Breast epithelium (tissue), 3 donors: Measurements from ENCODE around the gene DYSF.

Experiments
- POLR2A ChIP-seq: fragments of 450-650 bp; IDR thresholded peaks from one replicate; pipeline ENCODE4 v1.6.1; 2016; ENCODE audit warnings: antibody characterized with exemption, mild to moderate bottlenecking, moderate library complexity
- POLR2AphosphoS5 ChIP-seq, 3 donors: sonication (generic); formaldehyde crosslinking; IDR thresholded peaks; one replicate each; pipeline ENCODE4 v1.6.1; 2017; ENCODE audit warnings: antibody characterized with exemption in 3 of 3
- TF ChIP-seq, protein P1 (sequence below), 3 donors: fragments of 450-650 bp; IDR thresholded peaks; one replicate each; pipeline ENCODE4 v1.5.1; 2016 to 2017; ENCODE audit warnings: antibody characterized with exemption in 3 of 3, mild to moderate bottlenecking in 3 of 3, moderate library complexity in 3 of 3

DNA sequence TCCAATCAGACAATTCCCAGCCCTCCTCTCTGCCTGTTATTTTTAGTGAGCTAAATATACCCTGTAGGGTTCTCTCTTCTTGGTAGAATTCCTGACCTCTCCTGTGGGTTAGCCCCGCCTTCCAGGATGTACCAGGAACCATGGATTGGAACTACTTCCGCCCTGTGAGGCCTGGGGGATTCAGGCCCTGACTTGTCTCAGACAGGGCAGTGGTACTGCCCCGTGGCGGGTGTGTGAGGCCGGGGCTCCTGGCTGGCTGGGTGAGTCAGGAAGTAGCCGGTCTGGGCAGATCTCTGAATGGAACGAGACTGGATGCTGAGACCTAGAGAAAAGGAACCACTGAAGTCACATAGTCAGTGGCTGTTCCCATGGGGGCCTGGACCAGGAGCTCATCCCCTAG lies 50.5 kb downstream of the DYSF start:
- no peak for TF ChIP-seq POLR2AphosphoS5 (IDR thresholded peaks at IDR 0.05)
- TF ChIP-seq, protein P1, sequence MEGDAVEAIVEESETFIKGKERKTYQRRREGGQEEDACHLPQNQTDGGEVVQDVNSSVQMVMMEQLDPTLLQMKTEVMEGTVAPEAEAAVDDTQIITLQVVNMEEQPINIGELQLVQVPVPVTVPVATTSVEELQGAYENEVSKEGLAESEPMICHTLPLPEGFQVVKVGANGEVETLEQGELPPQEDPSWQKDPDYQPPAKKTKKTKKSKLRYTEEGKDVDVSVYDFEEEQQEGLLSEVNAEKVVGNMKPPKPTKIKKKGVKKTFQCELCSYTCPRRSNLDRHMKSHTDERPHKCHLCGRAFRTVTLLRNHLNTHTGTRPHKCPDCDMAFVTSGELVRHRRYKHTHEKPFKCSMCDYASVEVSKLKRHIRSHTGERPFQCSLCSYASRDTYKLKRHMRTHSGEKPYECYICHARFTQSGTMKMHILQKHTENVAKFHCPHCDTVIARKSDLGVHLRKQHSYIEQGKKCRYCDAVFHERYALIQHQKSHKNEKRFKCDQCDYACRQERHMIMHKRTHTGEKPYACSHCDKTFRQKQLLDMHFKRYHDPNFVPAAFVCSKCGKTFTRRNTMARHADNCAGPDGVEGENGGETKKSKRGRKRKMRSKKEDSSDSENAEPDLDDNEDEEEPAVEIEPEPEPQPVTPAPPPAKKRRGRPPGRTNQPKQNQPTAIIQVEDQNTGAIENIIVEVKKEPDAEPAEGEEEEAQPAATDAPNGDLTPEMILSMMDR (IDR thresholded peaks at IDR 0.05): no peak
- no peak for TF ChIP-seq POLR2A
